Large intestine (tissue), 12 donors: ENCODE data around the gene HFM1. TPM values are rescaled to one million over a fixed set of nuclear protein-coding genes. Genes with fewer than 3 reads are reported as not detected.
"Not testable (repeated sequence)": the region's sequence is repeated elsewhere in the genome, so short reads cannot be mapped to it uniquely, and the experiment has no call there.

Experiments
- DNase-seq, 2 donors: peaks; one replicate each; pipeline versions ENCODE4 v3.0.0 to v3.0.0-alpha.2; 2013
- H3K27ac ChIP-seq: one replicate; pipeline ENCODE4 v1.5.1; 2013; ENCODE audit warnings: low read length
- H3K27me3 ChIP-seq: 2 replicates; pipeline ENCODE4 v1.6.1; 2013; ENCODE audit warnings: low read length; ENCODE audit not compliant: control insufficient read depth, insufficient read depth
- H3K36me3 ChIP-seq: 2 replicates; pipeline ENCODE4 v1.6.1; 2013; ENCODE audit warnings: low read length; ENCODE audit not compliant: control insufficient read depth, insufficient read depth
- H3K4me1 ChIP-seq: one replicate; pipeline ENCODE4 v1.6.1; 2013; ENCODE audit warnings: low read length; ENCODE audit not compliant: control insufficient read depth, insufficient read depth
- H3K4me3 ChIP-seq: one replicate; pipeline ENCODE4 v1.5.1; 2013; ENCODE audit warnings: low read length
- H3K9me3 ChIP-seq: one replicate; pipeline ENCODE4 v1.6.1; 2013; ENCODE audit warnings: mild to moderate bottlenecking, low read depth, low read length, moderate library complexity; ENCODE audit not compliant: control insufficient read depth
- WGBS: methylation state at CpG from one replicate; pipeline ENCODE4 v1.1.5; 2013; ENCODE audit warnings: low lambda C conversion rate; ENCODE audit not compliant: insufficient coverage; 5-methylcytosine and 5-hydroxymethylcytosine counted together
- long read RNA-seq, 11 donors: transcript quantifications; one replicate each; lab custom pipeline, GENCODE V29; 2026
- polyA plus RNA-seq: library from polyadenylated mRNA; unstranded; fragments of 120-200 nt; gene quantifications from one replicate; pipeline ENCODE4 v1.2.1, GENCODE V29; 2013

HFM1 gene, protein sequence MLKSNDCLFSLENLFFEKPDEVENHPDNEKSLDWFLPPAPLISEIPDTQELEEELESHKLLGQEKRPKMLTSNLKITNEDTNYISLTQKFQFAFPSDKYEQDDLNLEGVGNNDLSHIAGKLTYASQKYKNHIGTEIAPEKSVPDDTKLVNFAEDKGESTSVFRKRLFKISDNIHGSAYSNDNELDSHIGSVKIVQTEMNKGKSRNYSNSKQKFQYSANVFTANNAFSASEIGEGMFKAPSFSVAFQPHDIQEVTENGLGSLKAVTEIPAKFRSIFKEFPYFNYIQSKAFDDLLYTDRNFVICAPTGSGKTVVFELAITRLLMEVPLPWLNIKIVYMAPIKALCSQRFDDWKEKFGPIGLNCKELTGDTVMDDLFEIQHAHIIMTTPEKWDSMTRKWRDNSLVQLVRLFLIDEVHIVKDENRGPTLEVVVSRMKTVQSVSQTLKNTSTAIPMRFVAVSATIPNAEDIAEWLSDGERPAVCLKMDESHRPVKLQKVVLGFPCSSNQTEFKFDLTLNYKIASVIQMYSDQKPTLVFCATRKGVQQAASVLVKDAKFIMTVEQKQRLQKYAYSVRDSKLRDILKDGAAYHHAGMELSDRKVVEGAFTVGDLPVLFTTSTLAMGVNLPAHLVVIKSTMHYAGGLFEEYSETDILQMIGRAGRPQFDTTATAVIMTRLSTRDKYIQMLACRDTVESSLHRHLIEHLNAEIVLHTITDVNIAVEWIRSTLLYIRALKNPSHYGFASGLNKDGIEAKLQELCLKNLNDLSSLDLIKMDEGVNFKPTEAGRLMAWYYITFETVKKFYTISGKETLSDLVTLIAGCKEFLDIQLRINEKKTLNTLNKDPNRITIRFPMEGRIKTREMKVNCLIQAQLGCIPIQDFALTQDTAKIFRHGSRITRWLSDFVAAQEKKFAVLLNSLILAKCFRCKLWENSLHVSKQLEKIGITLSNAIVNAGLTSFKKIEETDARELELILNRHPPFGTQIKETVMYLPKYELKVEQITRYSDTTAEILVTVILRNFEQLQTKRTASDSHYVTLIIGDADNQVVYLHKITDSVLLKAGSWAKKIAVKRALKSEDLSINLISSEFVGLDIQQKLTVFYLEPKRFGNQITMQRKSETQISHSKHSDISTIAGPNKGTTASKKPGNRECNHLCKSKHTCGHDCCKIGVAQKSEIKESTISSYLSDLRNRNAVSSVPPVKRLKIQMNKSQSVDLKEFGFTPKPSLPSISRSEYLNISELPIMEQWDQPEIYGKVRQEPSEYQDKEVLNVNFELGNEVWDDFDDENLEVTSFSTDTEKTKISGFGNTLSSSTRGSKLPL (N-terminal part only)
- polyA plus RNA-seq, result 1.5 TPM
- long read RNA-seq, donor 1, result 0 reads
- long read RNA-seq, donor 2, result 0 reads
- long read RNA-seq, donor 3, result 0 reads
- long read RNA-seq, donor 4, result 0 reads
- long read RNA-seq, donor 5, result 0 reads
- long read RNA-seq, donor 6, result 0 reads
- long read RNA-seq, donor 7, result 0 reads
- long read RNA-seq, donor 8, partial matches to known transcripts, result 0 of 1 reads
- long read RNA-seq, donor 8, other reads (novel, unspliced or antisense), result 0 of 1 reads
- long read RNA-seq, donor 9, result 0 reads
- long read RNA-seq, donor 10, result 0 reads
- long read RNA-seq, donor 11, result 0 reads

GRCh38 chr1:91404151-91405012, at the start of gene HFM1:
TSS of gene HFM1 (minus strand) at chr1:91404837. CDS start at chr1:91401082, 3,755 bp downstream.
- H3K27me3 ChIP-seq, result peaks cover 7% of the 10 kb centered on the region
- no peaks in the 10 kb centered on the region for H3K36me3 ChIP-seq
- H3K4me3 ChIP-seq, result peak within 1 kb of the TSS; percentile 73
- H3K9me3 ChIP-seq, result no peaks in the 10 kb centered on the region
- WGBS, result 5% methylated on average over 3 of the region's 69 CpGs
- H3K4me1 ChIP-seq, result no peaks in the 10 kb centered on the region
- DNase-seq, result peak; percentile 66 to 76
- H3K27ac ChIP-seq, result peak within 1 kb of the TSS; percentile 52

DNA sequence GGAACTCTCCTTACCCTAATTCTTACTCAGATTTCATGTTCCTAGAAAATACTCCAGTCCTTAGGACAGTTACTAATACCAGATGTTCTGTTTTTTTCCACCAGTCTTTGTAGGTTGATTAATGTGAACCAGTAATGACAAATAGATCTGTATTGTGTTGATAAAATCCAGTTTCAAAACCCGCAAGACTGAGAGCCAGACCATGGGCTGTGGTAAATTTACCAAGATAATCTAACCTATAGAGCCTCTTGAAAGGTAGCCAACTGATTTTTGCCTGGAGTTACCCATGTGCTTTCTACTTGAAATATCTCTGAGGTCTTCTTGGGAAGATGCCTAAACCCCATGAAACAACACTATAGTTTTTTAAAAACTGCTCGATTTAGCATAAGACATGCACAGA, 49.5 kb upstream of the HFM1 start:
- no peaks in the 10 kb centered on the region for H3K27me3 ChIP-seq
- H3K27ac ChIP-seq, result no peak overlapping the region
- no CpG with 5 or more reads among the region's 2 CpGs for WGBS
- no peaks in the 10 kb centered on the region for H3K9me3 ChIP-seq
- H3K4me3 ChIP-seq, result no peak overlapping the region
- H3K36me3 ChIP-seq, result no peaks in the 10 kb centered on the region
- H3K4me1 ChIP-seq, result peaks cover 5% of the 10 kb centered on the region
- DNase-seq, result no peak

DNA sequence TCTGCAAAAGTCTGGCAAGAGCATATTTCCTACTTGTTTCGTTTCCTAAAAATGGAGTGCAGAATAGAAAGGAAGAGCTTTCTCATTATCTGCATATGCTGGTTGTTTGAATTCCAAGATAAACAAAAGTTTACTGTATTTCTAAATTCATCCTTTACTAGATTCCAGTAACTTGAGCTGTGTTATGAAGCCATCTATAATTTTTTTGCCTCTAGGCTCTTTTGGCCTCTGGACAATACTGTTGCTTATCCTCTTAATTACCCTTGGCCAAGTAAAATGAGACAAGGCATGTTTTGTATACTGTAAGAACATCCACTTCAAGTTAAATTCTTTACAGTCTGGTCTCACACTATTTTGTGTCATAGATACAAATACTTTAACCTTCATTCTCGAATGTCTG, 45.6 kb upstream of the HFM1 start:
- no peaks in the 10 kb centered on the region for H3K4me1 ChIP-seq
- 82% methylated on average over 2 of the region's 2 CpGs for WGBS
- H3K4me3 ChIP-seq, result no peak overlapping the region
- no peak for DNase-seq
- H3K9me3 ChIP-seq, result no peaks in the 10 kb centered on the region
- H3K27ac ChIP-seq, result no peak overlapping the region
- no peaks in the 10 kb centered on the region for H3K36me3 ChIP-seq
- no peaks in the 10 kb centered on the region for H3K27me3 ChIP-seq

GRCh38 chr1:91447782-91448181, 43.1 kb upstream of the HFM1 start:
- not testable (repeated sequence) for H3K9me3 ChIP-seq, H3K4me3 ChIP-seq, H3K27me3 ChIP-seq, H3K27ac ChIP-seq, H3K36me3 ChIP-seq, DNase-seq, H3K4me1 ChIP-seq
- no CpG with 5 or more reads among the region's 2 CpGs for WGBS

DNA sequence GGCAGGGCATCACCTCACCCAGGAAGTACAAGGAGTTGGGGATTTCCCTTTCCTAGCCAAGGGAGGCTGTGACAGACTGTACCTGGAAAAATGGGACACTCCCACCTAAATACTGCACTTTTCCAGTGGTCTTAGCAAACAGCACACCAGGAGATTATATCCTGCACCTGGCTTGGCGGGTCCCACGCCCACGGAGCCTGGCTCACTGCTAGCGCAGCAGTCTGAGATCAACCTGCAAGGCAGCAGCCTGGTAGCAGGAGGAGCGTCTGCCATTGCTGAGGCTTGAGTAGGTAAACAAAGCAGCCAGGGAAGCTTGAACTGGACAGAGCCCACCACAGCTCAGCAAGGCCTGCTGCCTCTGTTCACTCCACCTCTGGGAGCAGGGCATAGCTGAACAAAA, 37.3 kb upstream of the HFM1 start:
- not testable (repeated sequence) for H3K9me3 ChIP-seq, H3K4me1 ChIP-seq, H3K36me3 ChIP-seq, DNase-seq, H3K27ac ChIP-seq, H3K27me3 ChIP-seq, H3K4me3 ChIP-seq
- no CpG with 5 or more reads among the region's 5 CpGs for WGBS

GRCh38 chr1:91440847-91441246, 36.2 kb upstream of the HFM1 start:
- peaks cover 4% of the 10 kb centered on the region for H3K9me3 ChIP-seq
- DNase-seq, result no peak
- H3K36me3 ChIP-seq, result no peaks in the 10 kb centered on the region
- H3K4me1 ChIP-seq, result no peaks in the 10 kb centered on the region
- H3K4me3 ChIP-seq, result no peak overlapping the region
- WGBS, result 100% methylated on average over 1 of the region's 1 CpG
- H3K27ac ChIP-seq, result no peak overlapping the region
- no peaks in the 10 kb centered on the region for H3K27me3 ChIP-seq

DNA sequence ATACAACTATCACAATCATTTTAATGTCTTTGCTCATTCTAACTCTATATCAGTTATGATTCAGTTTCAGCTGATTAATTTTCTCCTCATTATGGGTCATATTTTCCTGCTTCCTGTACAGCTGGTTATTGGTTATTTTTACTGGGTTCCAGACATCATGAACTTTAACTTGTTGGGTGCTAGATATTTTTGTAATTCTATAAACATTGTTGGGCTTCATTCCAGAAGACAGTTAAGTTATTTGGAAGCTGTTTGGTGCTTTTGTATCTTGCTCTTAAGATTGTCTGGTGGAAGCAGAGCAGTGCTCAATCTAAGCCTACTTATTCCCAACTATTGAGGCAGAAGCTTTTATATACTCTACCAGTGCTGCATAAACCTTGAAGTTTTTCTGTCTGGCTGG, 34.4 kb upstream of the HFM1 start:
- Histone ChIP-seq H3K27ac (no peak overlapping the region), H3K4me1 (no peaks in the 10 kb centered on the region), H3K27me3 (no peaks in the 10 kb centered on the region), H3K4me3 (no peak overlapping the region), H3K9me3 (peaks cover 4% of the 10 kb centered on the region), H3K36me3 (no peaks in the 10 kb centered on the region)
- DNase-seq, result no peak

- no peak overlapping the region for H3K4me3 ChIP-seq
- H3K4me1 ChIP-seq, result no peaks in the 10 kb centered on the region
- no peaks in the 10 kb centered on the region for H3K27me3 ChIP-seq
- no peak for DNase-seq
- no peaks in the 10 kb centered on the region for H3K36me3 ChIP-seq
- no peaks in the 10 kb centered on the region for H3K9me3 ChIP-seq
- H3K27ac ChIP-seq, result no peak overlapping the region
- no CpG with 5 or more reads among the region's 13 CpGs for WGBS
Measured at GRCh38 chr1:91428182-91428798, 23.7 kb upstream of the HFM1 start.

GRCh38 chr1:91427741-91428140, 23.1 kb upstream of the HFM1 start:
- no peak overlapping the region for H3K27ac ChIP-seq
- no peaks in the 10 kb centered on the region for H3K27me3 ChIP-seq
- no peaks in the 10 kb centered on the region for H3K36me3 ChIP-seq
- H3K9me3 ChIP-seq, result no peaks in the 10 kb centered on the region
- no CpG with 5 or more reads among the region's 13 CpGs for WGBS
- no peaks in the 10 kb centered on the region for H3K4me1 ChIP-seq
- DNase-seq, result no peak
- H3K4me3 ChIP-seq, result no peak overlapping the region
